Measurements from ENCODE around the gene ICOSLG. TPM values are rescaled to one million over a fixed set of nuclear protein-coding genes. Genes with fewer than 3 reads are reported as not detected.

The ICOSLG gene
- total and polyA plus RNA-seq, 2 of the 13 experiments (the other 11 are each of a cell fraction or from before 2014, with no cell fraction given): 0.51 to 1.3 TPM

- no TSS peak for BruUV-seq (replicated peaks)
- POLR2A ChIA-PET: no interaction called here
- no peak for ATAC-seq
These were observed 14.8 kb upstream of the ICOSLG start for GRCh38 chr21:44255511-44255981.

GRCh38 chr21:44253832-44254710, 13.3 kb upstream of the ICOSLG start:
- Histone ChIP-seq H3K4me1 (ENCODE audit: insufficient read depth, low read length) (peaks cover 9% of the 10 kb centered on the region), H2AFZ (ENCODE audit: low read length) (no peak overlapping the region), H3K9me3 (ENCODE audit: low read length) (no peaks in the 10 kb centered on the region), H3K79me2 (ENCODE audit: insufficient read depth, low read length) (no peaks in the 10 kb centered on the region), H3K4me3 (replicated peaks in 1 of 3; ENCODE audit: insufficient read depth in 1 of 3, low read depth in 2 of 3, low read length in 3 of 3) (no peak overlapping the region), H3K9ac (ENCODE audit: insufficient read depth, low read depth, low read length) (no peak overlapping the region), H3K36me3 (replicated peaks in 1 of 2; ENCODE audit: control insufficient read depth in 1 of 2, insufficient read depth in 2 of 2, low read length in 2 of 2) (no peaks in the 10 kb centered on the region), H3K27ac (ENCODE audit: extremely low read length, insufficient read depth, low read length) (no peak overlapping the region), H3K4me2 (ENCODE audit: low read depth, low read length) (no peak overlapping the region), H4K20me1 (ENCODE audit: insufficient read depth, low read length) (no peaks in the 10 kb centered on the region), H3K27me3 (ENCODE audit: control insufficient read depth in 1 of 2, insufficient read depth in 2 of 2, low read length in 2 of 2) (no peaks in the 10 kb centered on the region)
- DNase-seq (ENCODE audit: low spot score) (no peak), ATAC-seq (no peak), FAIRE-seq (no peak)
- ChIA-PET POLR2A (no interaction called here), CTCF (ENCODE audit: low intra/inter-chr PET ratio, low total read pairs) (no interaction called here)
- BruUV-seq (replicated peaks): no TSS peak
- WGBS (ENCODE audit: low lambda C conversion rate): 95% methylated on average over 20 of the region's 29 CpGs
- in situ Hi-C loops (cut with HindIII; ENCODE audit: extremely low pct_ligation_motif_present, low pct_unique_long_range_greater_than_20kb): no loop called here
- intact Hi-C loops (cut with micrococcal nuclease; ENCODE audit: unreplicated experiment): no loop called here
- TF ChIP-seq RCOR2 (CRISPR knock-in tag; IDR thresholded peaks at IDR 0.05): no peak
- no peak for TF ChIP-seq MED8 (CRISPR knock-in tag; IDR thresholded peaks at IDR 0.05; ENCODE audit: insufficient replicate concordance)
- 0 out of 2 replicates have a peak, but pooled peaks have one; percentile 37 for TF ChIP-seq POLR2AphosphoS2 (IDR thresholded peaks at IDR 0.05; ENCODE audit: low read depth, low read length)
- peak; percentile 35; the same call in 1 of the 2 replicates for TF ChIP-seq RBFOX2 (IDR thresholded peaks at IDR 0.05; ENCODE audit: low read depth, low read length)
- TF ChIP-seq ZNF609 (CRISPR knock-in tag; IDR thresholded peaks at IDR 0.05; ENCODE audit: borderline replicate concordance): no peak
- no peak for TF ChIP-seq CREBL2 (CRISPR knock-in tag; IDR thresholded peaks at IDR 0.05; ENCODE audit: borderline replicate concordance)
- no peak for TF ChIP-seq KAT8 (CRISPR knock-in tag; IDR thresholded peaks at IDR 0.05)

More at GRCh38 chr21:44255511-44255981, 14.8 kb upstream of the ICOSLG start:
- CTCF ChIA-PET (ENCODE audit: low intra/inter-chr PET ratio, low total read pairs): no interaction called here
- in situ Hi-C loops (cut with HindIII; ENCODE audit: extremely low pct_ligation_motif_present, low pct_unique_long_range_greater_than_20kb) (no loop called here), intact Hi-C loops (cut with micrococcal nuclease; ENCODE audit: unreplicated experiment) (no loop called here)
- Histone ChIP-seq H3K4me3 (replicated peaks in 1 of 3; ENCODE audit: insufficient read depth in 1 of 3, low read depth in 2 of 3, low read length in 3 of 3) (no peak overlapping the region), H3K27me3 (ENCODE audit: control insufficient read depth in 1 of 2, insufficient read depth in 2 of 2, low read length in 2 of 2) (0 out of 5 replicates have a peak, but pooled peaks cover 0 to under 1% of the 10 kb centered on the region in 2 experiments), H3K9me3 (ENCODE audit: low read length) (no peaks in the 10 kb centered on the region), H3K4me1 (ENCODE audit: insufficient read depth, low read length) (peaks cover 9% of the 10 kb centered on the region), H3K9ac (ENCODE audit: insufficient read depth, low read depth, low read length) (no peak overlapping the region), H3K36me3 (replicated peaks in 1 of 2; ENCODE audit: control insufficient read depth in 1 of 2, insufficient read depth in 2 of 2, low read length in 2 of 2) (no peaks in the 10 kb centered on the region), H4K20me1 (ENCODE audit: insufficient read depth, low read length) (no peaks in the 10 kb centered on the region), H2AFZ (ENCODE audit: low read length) (no peak overlapping the region), H3K79me2 (ENCODE audit: insufficient read depth, low read length) (no peaks in the 10 kb centered on the region), H3K4me2 (ENCODE audit: low read depth, low read length) (no peak overlapping the region), H3K27ac (ENCODE audit: extremely low read length, insufficient read depth, low read length) (no peak overlapping the region)
- no peak for DNase-seq (ENCODE audit: low spot score)
- FAIRE-seq: no peak
- TF ChIP-seq MAFK (conservative IDR thresholded peaks at IDR 0.05 in 1 of 2, IDR thresholded peaks at IDR 0.05 in 1 of 2; ENCODE audit: low read length in 2 of 2) (no peak), ZNF430 (CRISPR knock-in tag; IDR thresholded peaks at IDR 0.05) (no peak), ARNT (IDR thresholded peaks at IDR 0.05) (no peak), CC2D1A (CRISPR knock-in tag; IDR thresholded peaks at IDR 0.05) (no peak)
- WGBS (ENCODE audit: low lambda C conversion rate): 91% methylated on average over 5 of the region's 11 CpGs
